Spleen (tissue), 11 donors: Measurements from ENCODE around the gene ZC3H4. TPM values are rescaled to one million over a fixed set of nuclear protein-coding genes. Genes with fewer than 3 reads are reported as not detected.

Experiments
- DNase-seq: peaks from one replicate; pipeline ENCODE4 v3.0.0-alpha.2; 2020
- H3K27ac ChIP-seq, 8 donors: fragments of 200-600 bp; sonication (generic) in 7 of 8; 1 replicate in 4 of 8; 2 replicates in 4 of 8; pipeline versions ENCODE4 v1.5.0 to v1.8.0; 2016 to 2021; ENCODE audit warnings: inconsistent platforms in 4 of 8, mild to moderate bottlenecking in 4 of 8, moderate library complexity in 1 of 8
- H3K27me3 ChIP-seq, 7 donors: fragments of 200-600 bp; sonication (generic) in 6 of 7; replicated peaks in 1 of 7; 1 replicate in 4 of 7; 2 replicates in 3 of 7; pipeline versions ENCODE4 v1.5.0 to v1.8.0; 2016 to 2021; ENCODE audit warnings: inconsistent platforms in 3 of 7, mild to moderate bottlenecking in 1 of 7
- H3K36me3 ChIP-seq, 6 donors: fragments of 200-600 bp; sonication (generic) in 5 of 6; 1 replicate in 4 of 6; 2 replicates in 2 of 6; pipeline versions ENCODE4 v1.5.0 to v1.8.0; 2016 to 2021; ENCODE audit warnings: inconsistent platforms in 2 of 6
- H3K4me1 ChIP-seq, 6 donors: fragments of 200-600 bp; sonication (generic) in 5 of 6; 1 replicate in 3 of 6; 2 replicates in 3 of 6; pipeline versions ENCODE4 v1.5.0 to v1.8.0; 2016 to 2021; ENCODE audit warnings: inconsistent platforms in 3 of 6
- H3K4me3 ChIP-seq, 8 donors: fragments of 200-600 bp; sonication (generic) in 7 of 8; 1 replicate in 4 of 8; 2 replicates in 4 of 8; pipeline versions ENCODE4 v1.5.0 to v1.8.0; 2016 to 2021; ENCODE audit warnings: inconsistent platforms in 4 of 8, mild to moderate bottlenecking in 4 of 8, moderate library complexity in 2 of 8
- H3K9me3 ChIP-seq, 8 donors: fragments of 200-600 bp; sonication (generic) in 7 of 8; 1 replicate in 4 of 8; 2 replicates in 4 of 8; pipeline versions ENCODE4 v1.5.0 to v1.8.0; 2016 to 2021; ENCODE audit warnings: inconsistent platforms in 4 of 8
- POLR2A ChIP-seq, 3 donors: fragments of 450-650 bp; IDR thresholded peaks; one replicate each; pipeline ENCODE4 v1.5.1; 2017; ENCODE audit warnings: antibody characterized with exemption in 3 of 3, mild to moderate bottlenecking in 1 of 3
- POLR2AphosphoS5 ChIP-seq, 3 donors: sonication (generic); formaldehyde crosslinking; IDR thresholded peaks; one replicate each; pipeline ENCODE4 v1.5.1; 2017; ENCODE audit warnings: antibody characterized with exemption in 3 of 3
- WGBS, 5 donors: extraction: QIAGEN DNeasy Blood & Tissue Kit in 3 of 5; methylation state at CpG; one replicate each; pipeline versions ENCODE4 v1.1.5 to v1.1.7; 2013 to 2018; 5-methylcytosine and 5-hydroxymethylcytosine counted together
- intact Hi-C: fragments of 100-400 bp; cut with DNase I; formaldehyde crosslinking; loops from one replicate; pipeline ENCODE4 v1.15.0; 2023; ENCODE audit warnings: low total_unique reads
- polyA plus RNA-seq, 3 donors: library from polyadenylated mRNA; stranded (reverse); fragments of 200-250 nt; gene quantifications; one replicate each; pipeline ENCODE4 v1.2.1, GENCODE V29; 2013
- total RNA-seq, 7 donors: library from RNA; depleted of rRNA in 3 of 7; stranded (reverse); fragments of >200 nt in 3 of 7; fragmentation: NEBNext Ultra II Directional in 4 of 7; extraction: Animal tissue kit (Norgen Biotek cat#: 25700) in 4 of 7; gene quantifications; one replicate each; pipeline versions ENCODE4 v1.1.0 to v1.2.1, GENCODE V29; 2016 to 2021
- TF ChIP-seq, protein P1 (sequence below), 11 experiments: fragments of 200-600 bp in 7 of 11; fragments of 450-650 bp in 4 of 11; sonication (generic) in 4 of 11; IDR thresholded peaks in 8 of 11; conservative IDR thresholded peaks in 3 of 11; 1 replicate in 7 of 11; 2 replicates in 4 of 11; pipeline versions ENCODE4 v1.4.0 to v1.8.0; 2016 to 2021; ENCODE audit warnings: antibody characterized with exemption in 11 of 11, inconsistent platforms in 4 of 11, mild to moderate bottlenecking in 1 of 11
- donor health status: healthy with polysubstance abuse.
- donor health status: DM: no; HTN: no; CAD: no; lungs with moderate emphysema.
- donor health status: DM: no; HTN: no; CAD: no.
- donor health status: Bipolar disorder and iron deficiency.
- donor health status: healthy.
- donor health status: DM: no; HTN: no; CAD: no.
- donor health status: DM: yes; HTN: yes; CAD: no.

The ZC3H4 gene
- total and polyA plus RNA-seq, 10 donors = 6.0 to 68.7 (median 33.4) TPM

DNA sequence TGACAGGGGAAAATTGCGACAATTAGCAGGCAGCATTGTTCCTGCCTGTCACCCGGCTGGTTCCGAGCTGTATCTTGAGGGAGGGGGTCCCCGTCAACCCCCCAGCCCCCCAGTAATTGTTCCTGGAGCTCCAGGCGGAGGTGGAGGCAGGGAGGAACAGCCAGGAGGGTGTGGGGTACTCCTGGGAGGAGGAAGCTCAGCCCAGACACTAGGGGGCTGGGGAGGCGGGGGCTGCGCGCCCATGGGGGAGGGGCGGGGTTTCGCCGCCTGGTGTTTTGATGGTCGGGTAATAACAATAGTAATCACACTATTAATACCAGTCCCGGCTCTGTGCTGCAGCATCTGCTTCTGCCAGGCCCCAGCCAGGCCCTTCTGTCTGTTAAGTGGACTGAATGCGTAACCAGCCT, 85.4 kb downstream of the ZC3H4 start:
- no peak overlapping the region for H3K27ac ChIP-seq
- 10 to 15% (median 12%) methylated on average over 7 to 14 of the region's 14 CpGs for WGBS, 5 donors
- H3K4me3 ChIP-seq = no peak overlapping the region
- H3K9me3 ChIP-seq = no peaks in the 10 kb centered on the region
- H3K36me3 ChIP-seq = no peaks in the 10 kb centered on the region
- peaks cover 5 to 95% (median 50%) of the 10 kb centered on the region in 7 donors for H3K27me3 ChIP-seq
- intact Hi-C loops = no loop called here
- no peak for DNase-seq
- H3K4me1 ChIP-seq = peaks cover 0 to 15% (median 3%) of the 10 kb centered on the region in 6 donors
- TF ChIP-seq POLR2AphosphoS5 (IDR thresholded peaks at IDR 0.05) (no peak), POLR2A (IDR thresholded peaks at IDR 0.05) (no peak)
- TF ChIP-seq, protein P1, sequence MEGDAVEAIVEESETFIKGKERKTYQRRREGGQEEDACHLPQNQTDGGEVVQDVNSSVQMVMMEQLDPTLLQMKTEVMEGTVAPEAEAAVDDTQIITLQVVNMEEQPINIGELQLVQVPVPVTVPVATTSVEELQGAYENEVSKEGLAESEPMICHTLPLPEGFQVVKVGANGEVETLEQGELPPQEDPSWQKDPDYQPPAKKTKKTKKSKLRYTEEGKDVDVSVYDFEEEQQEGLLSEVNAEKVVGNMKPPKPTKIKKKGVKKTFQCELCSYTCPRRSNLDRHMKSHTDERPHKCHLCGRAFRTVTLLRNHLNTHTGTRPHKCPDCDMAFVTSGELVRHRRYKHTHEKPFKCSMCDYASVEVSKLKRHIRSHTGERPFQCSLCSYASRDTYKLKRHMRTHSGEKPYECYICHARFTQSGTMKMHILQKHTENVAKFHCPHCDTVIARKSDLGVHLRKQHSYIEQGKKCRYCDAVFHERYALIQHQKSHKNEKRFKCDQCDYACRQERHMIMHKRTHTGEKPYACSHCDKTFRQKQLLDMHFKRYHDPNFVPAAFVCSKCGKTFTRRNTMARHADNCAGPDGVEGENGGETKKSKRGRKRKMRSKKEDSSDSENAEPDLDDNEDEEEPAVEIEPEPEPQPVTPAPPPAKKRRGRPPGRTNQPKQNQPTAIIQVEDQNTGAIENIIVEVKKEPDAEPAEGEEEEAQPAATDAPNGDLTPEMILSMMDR (IDR thresholded peaks at IDR 0.05 in 8 of 11, conservative IDR thresholded peaks at IDR 0.05 in 3 of 11) = no peak

DNA sequence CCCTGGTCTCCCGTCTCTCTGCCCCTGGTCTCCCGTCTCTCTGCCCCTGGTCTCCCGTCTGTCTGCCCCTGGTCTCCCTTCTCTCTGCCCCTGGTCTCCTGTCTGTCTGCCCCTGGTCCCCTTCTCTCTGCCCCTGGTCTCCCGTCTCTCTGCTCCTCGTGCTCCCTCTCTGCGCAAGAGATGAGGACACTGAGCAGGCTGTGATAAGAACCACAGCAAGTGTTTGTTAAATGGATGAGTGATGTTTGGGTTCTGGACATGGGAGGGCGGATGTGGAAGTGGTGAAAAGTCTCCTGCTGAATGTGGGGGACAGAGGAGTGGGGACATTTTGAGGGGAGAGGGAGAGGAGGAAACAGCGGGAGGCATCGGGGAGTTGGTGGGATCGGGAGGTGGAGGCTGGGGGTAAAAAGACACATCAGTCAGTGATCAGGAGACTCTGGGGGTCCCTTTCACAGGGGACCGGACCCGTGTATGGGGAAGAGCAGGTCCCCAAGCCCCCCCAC, 85.9 kb downstream of the ZC3H4 start:
- WGBS, 5 donors = 28 to 45% (median 29%) methylated on average over 9 to 12 of the region's 12 CpGs
- H3K27me3 ChIP-seq = peaks cover 5 to 95% (median 54%) of the 10 kb centered on the region in 7 donors
- intact Hi-C loops = no loop called here

DNA sequence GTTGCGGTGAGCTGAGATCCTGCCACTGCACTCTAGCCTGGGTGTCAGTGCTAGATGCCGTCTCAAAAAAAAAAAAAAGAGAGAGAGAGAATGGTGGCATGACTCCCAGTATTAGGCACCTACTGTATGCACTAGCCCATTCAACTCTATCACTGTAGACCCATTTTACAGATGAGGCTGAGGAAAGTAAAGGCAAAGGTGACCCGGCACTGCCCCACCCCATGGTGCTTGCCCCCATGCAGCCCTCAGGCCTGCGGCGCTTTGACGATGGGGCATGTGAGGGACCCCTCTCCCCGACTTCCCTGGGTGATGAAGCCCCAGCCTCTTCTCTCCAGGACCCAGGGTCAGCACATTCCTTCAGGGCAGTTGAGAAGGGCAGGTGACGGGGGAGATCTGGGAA, 86.7 kb downstream of the ZC3H4 start:
- H3K4me3 ChIP-seq = no peak overlapping the region
- peaks cover 5 to 95% (median 54%) of the 10 kb centered on the region in 7 donors for H3K27me3 ChIP-seq
- DNase-seq = no peak
- 87 to 93% (median 91%) methylated on average over 7 to 8 of the region's 8 CpGs for WGBS, 5 donors
- no peaks in the 10 kb centered on the region for H3K9me3 ChIP-seq
- H3K36me3 ChIP-seq = no peaks in the 10 kb centered on the region
- TF ChIP-seq POLR2A (IDR thresholded peaks at IDR 0.05) (no peak), POLR2AphosphoS5 (IDR thresholded peaks at IDR 0.05) (no peak)
- TF ChIP-seq, protein P1 (IDR thresholded peaks at IDR 0.05 in 8 of 11, conservative IDR thresholded peaks at IDR 0.05 in 3 of 11) = no peak
- peaks cover 0 to 21% (median 9%) of the 10 kb centered on the region in 6 donors for H3K4me1 ChIP-seq
- H3K27ac ChIP-seq = no peak overlapping the region
- intact Hi-C loops = no loop called here

More for the DNA sequence above, 85.9 kb downstream of the ZC3H4 start:
- Histone ChIP-seq H3K4me3 (no peak overlapping the region), H3K4me1 (peaks cover 0 to 21% (median 6%) of the 10 kb centered on the region in 6 donors), H3K9me3 (no peaks in the 10 kb centered on the region), H3K36me3 (no peaks in the 10 kb centered on the region), H3K27ac (no peak overlapping the region)
- TF ChIP-seq POLR2AphosphoS5 (IDR thresholded peaks at IDR 0.05) (no peak), POLR2A (IDR thresholded peaks at IDR 0.05) (no peak)
- TF ChIP-seq, protein P1 (IDR thresholded peaks at IDR 0.05 in 8 of 11, conservative IDR thresholded peaks at IDR 0.05 in 3 of 11) = no peak
- DNase-seq = no peak

DNA sequence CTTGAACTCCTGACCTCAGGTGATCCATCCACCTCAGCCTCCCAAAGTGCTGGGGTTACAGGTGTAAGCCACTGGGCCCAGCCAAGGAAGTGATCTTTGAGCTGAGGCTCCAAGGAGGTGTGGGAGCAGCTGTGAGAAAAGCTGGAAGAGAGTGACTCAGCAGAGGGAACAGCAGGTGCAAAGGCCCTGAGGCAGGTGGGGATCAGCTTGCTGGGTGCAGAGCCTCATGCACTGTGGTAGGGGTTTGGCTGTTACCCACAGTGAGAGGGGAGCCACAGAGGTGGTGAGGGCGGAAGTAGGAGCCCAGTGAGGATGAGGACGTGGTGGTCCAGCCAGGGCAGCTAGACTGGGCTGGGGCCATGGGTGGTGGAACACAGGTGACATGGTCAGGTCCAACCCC, 87.4 kb downstream of the ZC3H4 start:
- Histone ChIP-seq H3K4me1 (peaks cover 4 to 28% (median 17%) of the 10 kb centered on the region in 6 donors), H3K36me3 (no peaks in the 10 kb centered on the region), H3K4me3 (no peak overlapping the region), H3K27me3 (peaks cover 10 to 95% (median 59%) of the 10 kb centered on the region in 7 donors), H3K27ac (no peak overlapping the region), H3K9me3 (no peaks in the 10 kb centered on the region)
- 70 to 92% (median 78%) methylated on average over 2 of the region's 2 CpGs for WGBS, 5 donors
- no peak for DNase-seq
- intact Hi-C loops = no loop called here
- TF ChIP-seq POLR2AphosphoS5 (IDR thresholded peaks at IDR 0.05) (no peak), POLR2A (IDR thresholded peaks at IDR 0.05) (no peak)
- TF ChIP-seq, protein P1 (IDR thresholded peaks at IDR 0.05 in 8 of 11, conservative IDR thresholded peaks at IDR 0.05 in 3 of 11) = no peak
